Epithelial cell of proximal tubule (primary cell): ENCODE measurements around the gene LIFR. TPM values are rescaled to one million over a fixed set of nuclear protein-coding genes. Genes with fewer than 3 reads are reported as not detected.
A peak's percentile ranks its signal among the peaks of the same experiment; 100 is the strongest.

ENCODE experiments used
- DNase-seq: peaks from one replicate; pipeline ENCODE4 v3.0.0-alpha.2; 2011; ENCODE audit warnings: low read depth
- H3K4me3 ChIP-seq: 2 replicates; pipeline ENCODE4 v1.5.1; 2011; ENCODE audit warnings: low read depth, mild to moderate bottlenecking, low read length
- total RNA-seq: library from RNA; depleted of rRNA; stranded (reverse); fragments of >200 nt; gene quantifications from 2 replicates; pipeline ENCODE4 v1.2.3, GENCODE V29; 2015
- TF ChIP-seq, protein P1 (sequence below): conservative IDR thresholded peaks from 2 replicates; pipeline ENCODE4 v1.5.1; 2012; ENCODE audit warnings: low read depth, mild to moderate bottlenecking, low read length

Gene LIFR
- total RNA-seq, 1 donor from 2014 or later = 17.1 TPM

- DNase-seq = no peak
- peak overlapping the region; percentile 83 for H3K4me3 ChIP-seq
- TF ChIP-seq, protein P1, sequence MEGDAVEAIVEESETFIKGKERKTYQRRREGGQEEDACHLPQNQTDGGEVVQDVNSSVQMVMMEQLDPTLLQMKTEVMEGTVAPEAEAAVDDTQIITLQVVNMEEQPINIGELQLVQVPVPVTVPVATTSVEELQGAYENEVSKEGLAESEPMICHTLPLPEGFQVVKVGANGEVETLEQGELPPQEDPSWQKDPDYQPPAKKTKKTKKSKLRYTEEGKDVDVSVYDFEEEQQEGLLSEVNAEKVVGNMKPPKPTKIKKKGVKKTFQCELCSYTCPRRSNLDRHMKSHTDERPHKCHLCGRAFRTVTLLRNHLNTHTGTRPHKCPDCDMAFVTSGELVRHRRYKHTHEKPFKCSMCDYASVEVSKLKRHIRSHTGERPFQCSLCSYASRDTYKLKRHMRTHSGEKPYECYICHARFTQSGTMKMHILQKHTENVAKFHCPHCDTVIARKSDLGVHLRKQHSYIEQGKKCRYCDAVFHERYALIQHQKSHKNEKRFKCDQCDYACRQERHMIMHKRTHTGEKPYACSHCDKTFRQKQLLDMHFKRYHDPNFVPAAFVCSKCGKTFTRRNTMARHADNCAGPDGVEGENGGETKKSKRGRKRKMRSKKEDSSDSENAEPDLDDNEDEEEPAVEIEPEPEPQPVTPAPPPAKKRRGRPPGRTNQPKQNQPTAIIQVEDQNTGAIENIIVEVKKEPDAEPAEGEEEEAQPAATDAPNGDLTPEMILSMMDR = no peak
Observed at GRCh38 chr5:38557308-38557710, 863 bp upstream of the LIFR start.

- DNase-seq = no peak
- H3K4me3 ChIP-seq = peak overlapping the region; percentile 80
- TF ChIP-seq, protein P1 = no peak
Observed at GRCh38 chr5:38556088-38556598, 303 bp downstream of the LIFR start.

- no peak for DNase-seq
- peak overlapping the region; percentile 80 for H3K4me3 ChIP-seq
- TF ChIP-seq, protein P1 = no peak
Observed at GRCh38 chr5:38555354-38556087, 925 bp downstream of the LIFR start.

DNA sequence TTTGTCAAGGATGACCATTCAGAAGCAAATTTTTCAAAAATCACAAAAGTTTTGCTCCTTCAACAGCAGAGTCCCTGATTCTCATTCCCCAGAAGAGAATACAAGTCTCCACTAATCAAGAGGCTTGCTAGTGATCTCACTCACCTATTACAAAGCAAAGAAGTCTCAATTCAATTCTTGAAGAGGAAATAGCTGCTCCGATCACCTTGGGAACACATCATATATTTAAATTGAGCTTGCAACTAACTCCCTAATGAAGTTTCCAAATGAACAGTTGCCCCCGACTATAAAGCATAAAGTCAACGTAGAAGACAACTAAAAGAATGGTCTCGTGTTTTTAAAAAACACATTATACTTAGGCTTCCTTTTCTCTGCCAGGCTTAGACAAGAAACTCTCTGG lies 1.6 kb downstream of the LIFR start:
- DNase-seq = no peak
- H3K4me3 ChIP-seq = peak overlapping the region; percentile 80
- TF ChIP-seq, protein P1 = no peak

- DNase-seq = no peak
- TF ChIP-seq, protein P1 = no peak
- no peak overlapping the region for H3K4me3 ChIP-seq
Observed at GRCh38 chr5:38554403-38554802, 2.0 kb downstream of the LIFR start.

GRCh38 chr5:38553001-38553521 lies 3.4 kb downstream of the LIFR start:
- no peak for DNase-seq
- H3K4me3 ChIP-seq = no peak overlapping the region
- TF ChIP-seq, protein P1 = no peak
